GM12878 (cell line): ENCODE data around the gene VARS1. TPM values are rescaled to one million over a fixed set of nuclear protein-coding genes. Genes with fewer than 3 reads are reported as not detected.

ENCODE experiments used
- ATAC-seq: fragments of 200-7000 bp; cut with Tn5 transposase; 3 replicates; pipeline ENCODE4 v1.9.1; 2020; ENCODE audit warnings: mild to moderate bottlenecking, moderate library complexity
- BruUV-seq: library from RNA; stranded (reverse); fragments of 400-500 nt; replicated peaks from 2 replicates; lab custom pipeline; 2021; lab: Mats Ljungman, UMichigan
- CTCF ChIA-PET: fragments of 300-600 bp; sonication (Branson Sonifier 250); formaldehyde crosslinking; extraction: SDS; loops from one replicate; lab custom pipeline; 2021; ENCODE audit warnings: inconsistent platforms; lab: Yijun Ruan, JAX
- POLR2A ChIA-PET: fragments of 350-600 bp; formaldehyde crosslinking; extraction: SDS; loops from one replicate; lab custom pipeline; 2021; ENCODE audit warnings: inconsistent platforms; lab: Charles Lee
- RAD21 ChIA-PET: fragments of 300-600 bp; sonication (Branson Sonifier 250); formaldehyde crosslinking; loops from one replicate; lab custom pipeline; 2023; ENCODE audit warnings: antibody characterized with exemption; ENCODE audit not compliant: unreplicated experiment; lab: Charles Lee
- SMC1A ChIA-PET: fragments of 300-600 bp; sonication (Branson Sonifier 250); formaldehyde crosslinking; loops from one replicate; lab custom pipeline; 2023; ENCODE audit not compliant: unreplicated experiment, uncharacterized antibody; lab: Charles Lee
- DNase-seq: peaks from one replicate; pipeline ENCODE4 v3.0.0-alpha.2; 2011; ENCODE audit warnings: low read depth, low spot score
- FAIRE-seq: peaks from 3 replicates; lab custom pipeline; 2011; peaks lifted over from hg19 to GRCh38; lab: Jason Lieb, UNC
- H2AFZ ChIP-seq: 2 replicates; pipeline ENCODE4 v1.6.0; 2011; ENCODE audit warnings: low read depth, low read length, control low read depth; ENCODE audit not compliant: control insufficient read depth
- H3K27ac ChIP-seq: 2 replicates; pipeline ENCODE4 v1.5.1; 2011; ENCODE audit warnings: control low read depth; ENCODE audit not compliant: control insufficient read depth, insufficient read depth
- H3K27me3 ChIP-seq, 2 experiments: replicated peaks in 1 of 2; 2 replicates each; pipeline versions ENCODE4 v1.6.0 to v1.6.1; 2011; ENCODE audit warnings: low read length in 1 of 2; ENCODE audit not compliant: control insufficient read depth in 2 of 2, insufficient read depth in 2 of 2
- H3K36me3 ChIP-seq, 2 experiments: 2 replicates each; pipeline ENCODE4 v1.5.1; 2011; ENCODE audit warnings: low read length in 1 of 2; ENCODE audit not compliant: control insufficient read depth in 2 of 2, insufficient read depth in 2 of 2
- H3K4me1 ChIP-seq: 2 replicates; pipeline ENCODE4 v1.6.1; 2011; ENCODE audit warnings: mild to moderate bottlenecking, low read length, moderate library complexity, mixed read lengths; ENCODE audit not compliant: control insufficient read depth, insufficient read depth
- H3K4me2 ChIP-seq: 2 replicates; pipeline ENCODE4 v1.6.0; 2011; ENCODE audit warnings: control low read depth; ENCODE audit not compliant: control insufficient read depth, insufficient read depth
- H3K4me3 ChIP-seq: fragments of 200-600 bp; sonication (generic); 2 replicates; pipeline ENCODE4 v1.5.1; 2016
- H3K79me2 ChIP-seq: 2 replicates; pipeline ENCODE4 v1.6.0; 2011; ENCODE audit warnings: low read length; ENCODE audit not compliant: control insufficient read depth, insufficient read depth
- H3K9ac ChIP-seq: 2 replicates; pipeline ENCODE4 v1.8.0; 2011; ENCODE audit warnings: low read length, control low read depth, mixed read lengths; ENCODE audit not compliant: control insufficient read depth, insufficient read depth
- H3K9me3 ChIP-seq: replicated peaks from 3 replicates; pipeline ENCODE4 v1.5.1; 2011; ENCODE audit warnings: mild to moderate bottlenecking, low read length; ENCODE audit not compliant: control insufficient read depth, insufficient read depth
- H4K20me1 ChIP-seq: 2 replicates; pipeline ENCODE4 v1.6.0; 2011; ENCODE audit not compliant: control insufficient read depth, insufficient read depth
- EGR1 ChIP-seq, 2 experiments: IDR thresholded peaks; 1 replicate in 1 of 2; 2 replicates in 1 of 2; pipeline ENCODE4 v1.6.1; 2011 to 2012; ENCODE audit warnings: low read depth in 2 of 2, low read length in 2 of 2, borderline replicate concordance in 1 of 2, mild to moderate bottlenecking in 1 of 2, moderate library complexity in 1 of 2
- EP300 ChIP-seq, 2 experiments: fragments of 150-350 bp in 1 of 2; IDR thresholded peaks; 2 replicates each; pipeline ENCODE4 v1.6.1; 2011 to 2012; ENCODE audit warnings: low read depth in 2 of 2, low read length in 2 of 2, borderline replicate concordance in 1 of 2, improper control_type of control experiment in 1 of 2, inconsistent platforms in 1 of 2; ENCODE audit not compliant: control insufficient read depth in 1 of 2
- HDGF ChIP-seq: fragments of 450-650 bp; IDR thresholded peaks from 2 replicates; pipeline ENCODE4 v1.6.1; 2016; ENCODE audit warnings: antibody characterized with exemption
- IKZF2 ChIP-seq, 2 experiments: fragments of 450-650 bp; IDR thresholded peaks; 2 replicates each; pipeline ENCODE4 v1.6.1; 2017; ENCODE audit warnings: mild to moderate bottlenecking in 2 of 2, moderate library complexity in 2 of 2
- JUND ChIP-seq: IDR thresholded peaks from 2 replicates; pipeline ENCODE4 v1.6.1; 2012; ENCODE audit warnings: low read depth, mild to moderate bottlenecking, low read length, improper control_type of control experiment, moderate library complexity
- NBN ChIP-seq: fragments of 450-650 bp; IDR thresholded peaks from 2 replicates; pipeline ENCODE4 v1.6.1; 2016
- REST ChIP-seq: IDR thresholded peaks from 2 replicates; pipeline ENCODE4 v1.6.1; 2012; ENCODE audit warnings: mild to moderate bottlenecking, low read depth, low read length
- SIN3A ChIP-seq: IDR thresholded peaks from 2 replicates; pipeline ENCODE4 v1.6.1; 2012; ENCODE audit warnings: low read depth, low read length, improper control_type of control experiment
- SMAD1 ChIP-seq: fragments of 450-650 bp; IDR thresholded peaks from 2 replicates; pipeline ENCODE4 v1.6.1; 2018; ENCODE audit warnings: mild to moderate bottlenecking, low read depth; ENCODE audit not compliant: partially characterized antibody
- WGBS: methylation state at CpG from one replicate; pipeline ENCODE4 v1.1.6; 2016; ENCODE audit warnings: low lambda C conversion rate; ENCODE audit not compliant: insufficient replicate concordance, insufficient coverage; ENCODE audit errors: missing lambda C conversion rate; 5-methylcytosine and 5-hydroxymethylcytosine counted together
- in situ Hi-C: fragments of 300-500 bp; cut with MboI; formaldehyde crosslinking; loops from 9 replicates; pipeline ENCODE4 v1.14.3; 2018; ENCODE audit warnings: mixed read lengths
- intact Hi-C: fragments of 100-400 bp; cut with micrococcal nuclease; formaldehyde crosslinking; loops from one replicate; pipeline ENCODE4 v1.14.2; 2022; ENCODE audit not compliant: unreplicated experiment
- polyA plus RNA-seq, 11 experiments: library from polyadenylated mRNA; depleted of rRNA in 4 of 11; unstranded in 6 of 11; stranded (reverse) in 5 of 11; fragments of >200 nt; fragmentation: Nextera tagmentation in 4 of 11; fragmentation: Illumina TruSeq in 1 of 11; extraction: Ambion mirVana in 4 of 11; extraction: Trizol in 1 of 11; gene quantifications; 1 replicate in 1 of 11; 2 replicates in 10 of 11; pipeline versions ENCODE4 v1.2.1 to v1.2.3, GENCODE V29; 2011 to 2016; ENCODE audit warnings: inconsistent platforms in 2 of 11, missing spikeins in 2 of 11, low read depth in 1 of 11
- total RNA-seq, 4 experiments: library from RNA; depleted of rRNA in 3 of 4; stranded (reverse); fragments of >200 nt in 3 of 4; fragmentation: Illumina TruSeq in 1 of 4; extraction: Trizol in 1 of 4; gene quantifications; 2 replicates each; pipeline versions ENCODE4 v1.2.1 to v1.2.3, GENCODE V29; 2013 to 2021
- TF ChIP-seq, protein P1 (sequence below): fragments of 450-650 bp; IDR thresholded peaks from 2 replicates; pipeline ENCODE4 v1.6.1; 2016; ENCODE audit warnings: mild to moderate bottlenecking

The VARS1 gene
- total and polyA plus RNA-seq, 10 of the 15 experiments (the other 5 are each of a cell fraction or from before 2014, with no cell fraction given): 1.2 to 243 (median 80.7) TPM

DNA sequence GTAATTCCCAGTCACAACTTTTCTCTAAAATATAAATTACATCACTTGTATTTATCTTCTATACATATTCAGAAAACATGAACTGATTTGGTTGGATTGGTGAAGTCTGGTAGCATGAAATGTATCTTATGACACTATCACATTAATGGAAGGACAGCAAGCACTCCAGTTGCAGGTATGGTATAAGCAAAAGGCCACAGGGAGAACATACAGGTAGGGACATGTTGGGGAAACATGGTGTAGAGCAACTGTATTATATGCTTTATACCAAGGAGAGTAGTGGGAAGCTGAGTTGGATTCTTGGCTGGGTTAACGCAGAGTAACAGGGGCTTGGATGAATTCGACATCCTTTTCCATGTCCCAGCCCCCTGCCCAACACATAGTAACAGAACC lies 1.4 kb upstream of the VARS1 start (continued):
- no peak for TF ChIP-seq IKZF2 (IDR thresholded peaks at IDR 0.05)

DNA sequence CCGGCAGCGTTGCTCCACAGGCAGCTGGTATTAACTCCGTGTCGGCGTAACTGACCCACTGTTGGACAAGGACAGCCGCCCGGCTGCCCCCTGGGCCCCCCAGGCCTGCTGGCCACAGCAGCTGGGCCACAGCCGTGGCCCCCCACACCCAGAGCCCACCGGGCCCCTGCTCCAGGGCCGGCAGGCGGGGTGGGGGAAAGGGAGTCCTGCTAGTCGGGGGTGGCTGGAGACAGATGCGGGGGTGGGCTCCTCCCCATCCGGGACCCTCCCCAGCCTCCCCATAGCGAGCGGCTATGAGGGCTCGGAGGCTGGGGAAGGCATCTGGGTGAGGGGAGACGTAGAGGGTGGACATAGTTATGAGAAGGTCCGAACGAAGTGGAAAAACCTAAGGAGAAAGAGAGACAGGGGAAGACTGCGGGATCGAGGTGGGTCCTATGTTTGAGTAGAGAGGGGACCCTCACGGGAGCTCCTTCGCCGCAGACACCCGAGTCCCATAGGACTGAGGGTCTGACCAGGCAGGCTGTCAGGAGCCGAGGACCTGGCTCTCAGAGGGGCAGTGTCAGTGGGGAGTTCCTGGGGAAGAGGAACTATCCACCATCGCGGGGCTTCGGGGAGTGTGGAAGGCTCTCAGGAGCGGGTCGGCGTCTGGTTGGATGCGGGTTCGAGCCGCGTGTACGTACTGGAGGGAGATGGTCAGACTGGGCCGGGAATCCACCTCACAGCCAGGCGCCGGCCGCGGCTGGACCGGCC lies 511 bp downstream of the VARS1 start:
- H3K4me1 ChIP-seq: peaks cover 6% of the 10 kb centered on the region
- TF ChIP-seq IKZF2 (IDR thresholded peaks at IDR 0.05): 0 out of 4 replicates have a peak, but pooled peaks of 1 of the 2 experiments have one; percentile 20
- TF ChIP-seq EP300 (IDR thresholded peaks at IDR 0.05; ENCODE audit: borderline replicate concordance in 1 of 2, control insufficient read depth in 1 of 2, low read depth in 2 of 2, low read length in 2 of 2): no peak
- no peak for TF ChIP-seq REST
- TF ChIP-seq SIN3A: 0 out of 2 replicates have a peak, but pooled peaks have one; percentile 4
- no peak; the same call in 1 of the 2 replicates for TF ChIP-seq NBN
- TF ChIP-seq HDGF: 0 out of 2 replicates have a peak, but pooled peaks have one; percentile 36
- TF ChIP-seq, protein P1, sequence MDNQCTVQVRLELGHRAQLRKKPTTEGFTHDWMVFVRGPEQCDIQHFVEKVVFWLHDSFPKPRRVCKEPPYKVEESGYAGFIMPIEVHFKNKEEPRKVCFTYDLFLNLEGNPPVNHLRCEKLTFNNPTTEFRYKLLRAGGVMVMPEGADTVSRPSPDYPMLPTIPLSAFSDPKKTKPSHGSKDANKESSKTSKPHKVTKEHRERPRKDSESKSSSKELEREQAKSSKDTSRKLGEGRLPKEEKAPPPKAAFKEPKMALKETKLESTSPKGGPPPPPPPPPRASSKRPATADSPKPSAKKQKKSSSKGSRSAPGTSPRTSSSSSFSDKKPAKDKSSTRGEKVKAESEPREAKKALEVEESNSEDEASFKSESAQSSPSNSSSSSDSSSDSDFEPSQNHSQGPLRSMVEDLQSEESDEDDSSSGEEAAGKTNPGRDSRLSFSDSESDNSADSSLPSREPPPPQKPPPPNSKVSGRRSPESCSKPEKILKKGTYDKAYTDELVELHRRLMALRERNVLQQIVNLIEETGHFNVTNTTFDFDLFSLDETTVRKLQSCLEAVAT: peak; percentile 12; the same call in 1 of the 2 replicates
- peak in 1 of 2 experiments; percentile 50; a peak in 1 of 3 replicates for TF ChIP-seq EGR1 (IDR thresholded peaks at IDR 0.05; ENCODE audit: borderline replicate concordance in 1 of 2, low read depth in 2 of 2, low read length in 2 of 2)
- no peak for TF ChIP-seq SMAD1
- TF ChIP-seq JUND: no peak
- H3K36me3 ChIP-seq: peaks cover 7 to 11% of the 10 kb centered on the region in 2 experiments; a peak in 3 of 4 replicates
- H2AFZ ChIP-seq: peak overlapping the region; percentile 94
- no peak for FAIRE-seq
- CTCF ChIA-PET: interaction anchor here (0.6 to 3.7 kb wide), 7 partner anchors 10 to 65 kb away, joined by 3 to 26 read pairs (median 5); partner anchors contain the start of genes LSM2 and VWA7
- peaks cover 21% of the 10 kb centered on the region for H3K79me2 ChIP-seq
- H3K9ac ChIP-seq: peak overlapping the region; percentile 81
- ATAC-seq: peak; percentile 27
- SMC1A ChIA-PET: interaction anchor here (0.6 to 2.2 kb wide), 9 partner anchors 12 to 69 kb away, joined by 3 to 10 read pairs (median 4); partner anchors contain the start of genes LSM2 and NEU1
- no peaks in the 10 kb centered on the region for H3K27me3 ChIP-seq
- RAD21 ChIA-PET: interaction anchor here (1.0 to 2.6 kb wide), 11 partner anchors 11 to 68 kb away, joined by 3 to 19 read pairs (median 4); partner anchors contain the start of genes HSPA1A, HSPA1B, HSPA1L and LSM2
- POLR2A ChIA-PET: interaction anchor here (0.9 to 3.5 kb wide), 10 partner anchors 11 to 67 kb away, joined by 3 to 32 read pairs (median 7); partner anchors contain the start of genes HSPA1A, HSPA1B, HSPA1L and LSM2
- DNase-seq: no peak
- peak overlapping the region; percentile 95 for H3K27ac ChIP-seq
- under 1% methylated on average over 43 of the region's 44 CpGs for WGBS
- H3K9me3 ChIP-seq: no peaks in the 10 kb centered on the region
- intact Hi-C loops: loop anchor here (5.0 kb wide), 1 partner anchor 37 kb away; no protein-coding TSS in a partner anchor
- H3K4me3 ChIP-seq: peak overlapping the region; percentile 81
- no TSS peak for BruUV-seq
- in situ Hi-C loops: no loop called here
- H4K20me1 ChIP-seq: no peaks in the 10 kb centered on the region
- H3K4me2 ChIP-seq: peak overlapping the region; percentile 47
